GM19043 (cell line): ENCODE data around the gene TBK1.

Experiments used
- ATAC-seq: cut with Tn5 transposase; IDR thresholded peaks from one replicate; pipeline ENCODE4 v1.9.1; 2021; ENCODE audit warnings: low read depth; ENCODE audit not compliant: unreplicated experiment

Gene TBK1

GRCh38 chr12:64451687-64452558 lies at the start of gene TBK1:
TSS of gene TBK1 (plus strand) at chr12:64452120. CDS start at chr12:64455871, 3,751 bp downstream.
- peak; percentile 84 for ATAC-seq

- ATAC-seq: no peak
Observed at GRCh38 chr12:64402181-64402580, 49.7 kb upstream of the TBK1 start.

DNA sequence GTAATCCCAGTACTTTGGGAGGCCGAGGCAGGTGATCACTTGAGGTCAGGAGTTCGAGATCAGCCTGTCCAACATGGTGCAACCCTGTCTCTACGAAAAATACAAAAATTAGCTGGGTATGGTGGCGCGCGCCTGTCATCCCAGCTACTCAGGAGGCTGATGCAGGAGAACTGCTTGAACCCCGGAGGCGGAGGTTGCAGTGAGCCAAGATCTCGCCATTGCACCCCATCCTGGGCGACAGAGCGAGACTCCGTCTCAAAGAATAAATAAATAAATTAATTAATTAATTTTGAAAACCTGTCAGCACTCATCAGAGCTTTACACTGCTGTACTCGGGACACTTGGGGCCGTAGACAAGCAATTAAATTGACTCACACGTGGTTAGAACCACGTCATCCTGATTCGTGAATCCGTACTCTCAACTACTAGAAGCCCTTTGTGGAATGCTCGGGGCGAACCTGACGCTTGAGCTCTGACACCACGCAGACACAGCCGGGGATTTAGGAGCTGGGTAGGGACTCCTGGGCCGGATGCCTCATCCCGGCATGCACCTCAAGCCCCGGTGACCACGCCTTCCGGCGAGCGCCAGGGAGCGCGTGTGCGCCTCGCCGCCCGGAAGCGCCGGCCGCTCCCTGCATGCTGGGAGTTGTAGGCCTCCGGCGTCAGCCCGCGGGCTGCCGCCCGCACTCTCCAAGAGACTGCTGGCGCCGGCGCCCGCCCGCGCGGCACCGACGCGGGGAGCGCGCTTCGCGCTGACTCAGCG lies 48.0 kb upstream of the TBK1 start, which contains the start of gene XPOT:
Gene XPOT, plus strand, starts transcription at position 686 of the 763 bp plus-strand sequence. CDS start 5,644 bp downstream, outside the sequence.
- peak; percentile 97 for ATAC-seq

DNA sequence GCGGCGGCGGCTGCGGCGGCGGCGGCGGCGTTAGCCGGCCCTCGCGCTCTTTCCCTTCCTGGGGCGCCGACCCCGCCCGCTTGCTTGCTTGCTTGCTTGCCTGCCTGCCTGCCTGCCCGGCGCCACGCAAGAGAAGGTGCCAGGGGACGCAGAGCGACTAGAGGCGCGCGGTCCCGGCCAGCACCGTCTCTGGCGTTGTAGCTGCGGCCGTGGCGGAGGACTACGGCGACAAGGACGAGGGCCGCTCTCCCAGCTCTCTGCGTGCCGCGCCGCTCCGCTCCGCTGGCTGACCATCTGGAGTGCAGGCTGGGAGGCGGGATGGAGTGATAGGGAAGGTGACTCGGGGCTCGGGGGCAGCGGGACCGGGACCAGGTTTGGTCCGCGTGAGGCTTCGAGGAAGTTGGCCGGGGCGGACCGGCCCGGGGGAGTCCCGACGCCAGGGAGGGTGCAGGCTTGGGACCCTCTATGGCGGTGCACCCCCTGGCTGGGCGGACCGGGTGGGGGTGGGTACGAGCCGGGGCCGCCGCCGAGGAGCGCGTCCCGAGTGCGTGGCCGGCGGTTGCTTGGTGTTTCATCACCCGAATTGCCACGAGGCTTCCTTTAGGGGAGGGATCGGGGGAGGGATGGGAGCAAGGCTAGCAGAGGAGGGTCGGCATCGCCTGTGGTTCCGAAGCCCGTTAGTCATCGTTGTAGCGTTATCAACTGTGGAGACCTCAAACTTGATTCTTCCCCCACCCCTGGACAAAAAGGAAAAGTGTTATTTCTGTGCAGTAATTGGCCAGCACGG lies 47.3 kb upstream of the TBK1 start:
- peak; percentile 23 for ATAC-seq

- ATAC-seq: no peak
Observed at GRCh38 chr12:64407342-64408223, 44.3 kb upstream of the TBK1 start.

GRCh38 chr12:64411427-64411826 lies 40.5 kb upstream of the TBK1 start:
- ATAC-seq: no peak

GRCh38 chr12:64412459-64412858 lies 39.5 kb upstream of the TBK1 start:
- no peak for ATAC-seq

GRCh38 chr12:64413884-64414283 lies 38.0 kb upstream of the TBK1 start:
- ATAC-seq: no peak

- no peak for ATAC-seq
Observed at GRCh38 chr12:64418209-64418608, 33.7 kb upstream of the TBK1 start.

DNA sequence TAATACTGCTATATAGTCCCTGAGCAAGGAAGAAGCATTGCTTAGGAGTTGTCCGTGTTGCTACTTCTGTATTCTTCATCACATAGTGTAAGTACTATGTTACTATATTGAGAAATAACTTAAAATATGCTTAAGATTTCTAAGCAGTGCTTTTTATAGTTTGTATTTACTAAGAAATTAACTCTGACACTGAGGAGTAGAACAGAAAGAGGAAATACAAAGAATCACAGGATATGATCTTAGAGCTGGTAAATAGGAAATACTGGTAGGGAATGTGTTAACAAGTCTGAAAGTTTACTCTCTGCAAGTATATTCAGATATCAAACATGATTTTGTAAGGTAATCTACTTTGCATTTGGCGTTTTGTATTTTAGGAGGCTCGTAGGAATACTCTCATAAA lies 32.2 kb upstream of the TBK1 start:
- no peak for ATAC-seq

DNA sequence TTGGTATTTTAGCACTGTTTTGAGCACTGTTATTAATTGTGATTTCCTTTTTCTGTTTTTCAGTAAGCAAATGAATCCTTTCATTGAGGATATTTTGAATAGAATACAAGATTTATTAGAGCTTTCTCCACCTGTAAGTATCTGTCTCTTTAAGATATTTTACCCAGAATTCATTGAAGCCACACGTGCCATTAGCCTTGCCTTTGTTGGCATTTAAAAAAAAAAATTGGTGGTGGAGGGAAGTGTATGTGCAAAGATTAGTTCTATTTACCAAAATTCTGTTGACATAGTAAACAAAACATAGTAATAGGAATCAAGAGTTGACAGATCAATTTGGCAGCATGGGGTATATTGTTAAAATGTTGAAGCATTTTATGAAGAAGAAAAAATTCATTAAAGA lies 23.9 kb upstream of the TBK1 start:
- no peak for ATAC-seq

DNA sequence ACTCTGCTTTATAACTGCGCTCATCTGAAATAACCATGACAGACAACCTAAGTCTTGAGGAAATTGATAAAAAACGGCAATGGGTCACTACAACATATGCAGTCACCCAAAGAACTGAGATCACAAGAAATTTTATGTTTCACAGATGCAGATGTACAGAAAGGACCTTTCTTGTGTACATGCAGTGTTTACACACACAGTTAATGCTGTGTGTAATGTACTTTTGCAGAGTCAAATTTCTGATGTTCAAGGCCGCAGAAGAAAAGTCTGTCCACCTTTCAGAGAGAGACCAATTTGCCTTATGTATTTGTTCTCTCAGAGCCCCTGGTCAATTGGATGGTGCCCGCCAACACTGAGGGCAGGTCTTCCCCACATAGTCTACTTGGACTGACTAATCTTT lies 23.0 kb upstream of the TBK1 start:
- ATAC-seq: no peak

GRCh38 chr12:64430886-64431285 lies 21.0 kb upstream of the TBK1 start:
- no peak for ATAC-seq

GRCh38 chr12:64431791-64432190 lies 20.1 kb upstream of the TBK1 start:
- ATAC-seq: no peak

DNA sequence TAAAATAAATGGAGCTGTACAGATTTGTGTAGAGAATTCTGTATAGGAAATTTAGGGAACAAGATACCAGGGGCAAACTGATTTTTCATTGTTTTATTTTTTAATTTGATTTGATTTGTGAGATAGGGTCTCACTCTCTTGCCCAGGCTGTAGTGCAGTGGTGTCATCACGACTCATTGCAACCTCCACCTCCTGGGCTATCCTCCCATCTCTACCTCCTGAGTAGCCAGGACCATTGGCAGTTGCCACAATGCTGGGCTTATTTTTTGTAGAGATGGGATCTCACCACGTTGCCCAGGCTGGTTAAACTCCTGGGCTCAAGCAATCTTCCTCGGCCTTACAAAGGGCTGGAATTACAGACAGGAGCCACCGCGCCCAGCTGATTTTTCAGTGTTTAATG lies 18.0 kb upstream of the TBK1 start:
- ATAC-seq: no peak

DNA sequence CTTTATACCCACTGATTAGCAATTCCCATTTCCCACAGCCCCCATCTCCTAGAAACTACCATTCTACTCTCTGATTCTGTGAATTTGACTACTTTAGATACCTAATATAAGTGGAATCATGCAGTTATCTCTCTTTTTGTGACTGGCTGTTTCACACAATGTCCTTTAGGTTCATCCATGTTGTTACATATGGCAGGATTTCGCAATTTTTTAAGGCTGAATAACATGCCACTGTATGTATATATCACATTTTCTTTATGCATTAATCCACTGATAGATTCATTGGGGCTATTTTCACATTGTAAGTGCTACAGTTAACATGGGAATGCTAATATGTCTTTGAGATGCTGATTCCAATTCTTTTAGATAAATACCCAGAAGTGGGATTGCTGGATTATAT lies 11.8 kb upstream of the TBK1 start:
- no peak for ATAC-seq

- no peak for ATAC-seq
Observed at GRCh38 chr12:64445490-64445889, 6.4 kb upstream of the TBK1 start.

DNA sequence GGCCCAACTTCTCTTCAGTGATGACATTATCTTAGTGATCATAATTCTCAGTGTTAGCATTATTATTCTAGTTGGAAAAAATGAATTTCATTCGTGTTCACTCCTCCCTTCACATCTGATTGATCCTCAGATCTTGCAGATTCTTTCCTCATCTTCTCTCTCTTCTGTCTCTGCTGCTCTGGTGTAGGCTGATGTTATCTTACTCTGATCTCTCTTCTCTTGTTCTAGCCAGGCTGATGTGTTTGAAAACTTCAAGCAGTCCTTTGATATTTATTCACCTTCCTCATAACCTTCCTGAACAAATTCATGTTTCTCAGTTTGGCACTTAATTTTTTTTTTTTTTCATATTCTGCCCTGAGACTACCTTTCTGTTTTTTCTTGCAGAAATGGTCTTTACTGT lies 5.6 kb upstream of the TBK1 start:
- no peak for ATAC-seq

- no peak for ATAC-seq
Observed at GRCh38 chr12:64450057-64450640, 1.8 kb upstream of the TBK1 start.
